ENCODE measurements around the gene CACNA1D. TPM values are rescaled to one million over a fixed set of nuclear protein-coding genes. Genes with fewer than 3 reads are reported as not detected.

Gene CACNA1D
- total RNA-seq, 1 donor from 2014 or later = 5.7 TPM

DNA sequence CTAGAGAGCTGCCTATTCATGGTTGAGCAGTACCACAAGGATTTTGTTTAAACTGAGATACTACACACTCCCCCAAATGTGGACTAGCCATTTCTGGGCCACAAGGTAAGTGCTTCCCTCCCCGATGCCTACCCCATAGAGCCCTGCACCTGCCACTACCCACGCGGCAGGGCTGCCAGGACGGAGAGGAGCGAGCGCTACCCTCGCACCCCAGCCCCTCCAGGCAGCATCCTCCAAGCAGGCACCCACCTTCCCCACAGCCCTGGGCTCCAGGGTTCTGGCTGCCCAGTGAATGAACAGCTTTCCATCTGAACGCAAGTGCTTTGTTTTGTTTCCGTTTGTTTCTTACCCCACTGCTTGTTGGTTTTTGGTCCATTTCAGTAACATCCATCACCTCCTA lies 292.6 kb downstream of the CACNA1D start:
- Histone ChIP-seq H3K4me3 (ENCODE audit: low read length in 3 of 3) (no peak overlapping the region), H3K4me1 (ENCODE audit: control insufficient read depth in 3 of 3, insufficient read depth in 3 of 3, low read length in 3 of 3) (no peaks in the 10 kb centered on the region), H3K9ac (ENCODE audit: low read depth in 1 of 3, low read length in 3 of 3) (no peak overlapping the region), H3K9me3 (ENCODE audit: control insufficient read depth in 3 of 3, low read length in 3 of 3) (no peaks in the 10 kb centered on the region), H3K27ac (ENCODE audit: low read depth, low read length) (no peak overlapping the region), H3K27me3 (ENCODE audit: control insufficient read depth in 3 of 3, insufficient read depth in 3 of 3, low read length in 3 of 3) (peaks cover 3 to 28% (median 16%) of the 10 kb centered on the region in 3 donors), H3K36me3 (ENCODE audit: control insufficient read depth in 3 of 3, insufficient read depth in 3 of 3, low read length in 3 of 3) (no peaks in the 10 kb centered on the region)

DNA sequence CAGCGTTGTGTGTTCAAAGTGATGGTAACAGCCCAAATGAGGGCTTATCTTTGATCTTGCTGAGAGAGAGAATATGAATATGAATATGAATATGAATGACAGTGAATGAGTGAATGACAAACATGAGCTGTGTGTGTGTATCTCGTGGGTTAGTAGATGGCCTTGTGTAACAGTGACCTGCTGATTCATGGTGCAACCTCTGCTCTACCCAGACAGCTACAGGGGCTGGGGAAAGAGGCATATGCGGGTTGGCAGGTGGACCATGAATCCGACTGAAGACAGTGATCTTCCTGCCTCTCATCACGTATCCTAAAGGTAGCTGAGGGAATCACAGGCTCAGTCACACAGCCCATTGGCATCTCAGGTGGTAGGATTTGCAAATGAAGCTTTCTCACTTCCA lies 293.6 kb downstream of the CACNA1D start:
- Histone ChIP-seq H3K4me3 (ENCODE audit: low read length in 3 of 3) (no peak overlapping the region), H3K36me3 (ENCODE audit: control insufficient read depth in 3 of 3, insufficient read depth in 3 of 3, low read length in 3 of 3) (no peaks in the 10 kb centered on the region), H3K4me1 (ENCODE audit: control insufficient read depth in 3 of 3, insufficient read depth in 3 of 3, low read length in 3 of 3) (no peaks in the 10 kb centered on the region), H3K27ac (ENCODE audit: low read depth, low read length) (no peak overlapping the region), H3K9me3 (ENCODE audit: control insufficient read depth in 3 of 3, low read length in 3 of 3) (no peaks in the 10 kb centered on the region), H3K9ac (ENCODE audit: low read depth in 1 of 3, low read length in 3 of 3) (no peak overlapping the region), H3K27me3 (ENCODE audit: control insufficient read depth in 3 of 3, insufficient read depth in 3 of 3, low read length in 3 of 3) (peaks cover 3 to 26% (median 16%) of the 10 kb centered on the region in 3 donors)

DNA sequence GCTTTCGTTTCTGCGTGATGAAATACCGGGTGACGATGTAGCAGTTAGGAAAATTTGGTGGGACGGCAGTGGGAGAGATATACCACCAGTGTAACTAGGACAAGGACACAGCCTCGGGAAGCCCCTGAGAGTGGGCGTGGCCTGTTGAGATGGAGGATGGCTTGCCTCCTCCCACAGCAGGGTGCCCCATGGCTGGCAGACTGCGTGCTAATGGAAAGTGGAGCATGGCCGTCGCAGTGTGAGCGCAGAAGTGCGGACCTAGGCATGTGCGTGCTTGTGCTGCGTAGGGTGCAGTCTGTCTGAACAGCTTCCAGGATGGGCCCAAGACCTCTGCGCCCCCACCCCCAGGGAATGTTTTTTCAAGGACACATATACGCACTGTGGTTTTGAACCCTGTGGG lies 295.0 kb downstream of the CACNA1D start:
- Histone ChIP-seq H3K9me3 (ENCODE audit: control insufficient read depth in 3 of 3, low read length in 3 of 3) (no peaks in the 10 kb centered on the region), H3K9ac (ENCODE audit: low read depth in 1 of 3, low read length in 3 of 3) (no peak overlapping the region), H3K27ac (ENCODE audit: low read depth, low read length) (no peak overlapping the region), H3K36me3 (ENCODE audit: control insufficient read depth in 3 of 3, insufficient read depth in 3 of 3, low read length in 3 of 3) (no peaks in the 10 kb centered on the region), H3K4me3 (ENCODE audit: low read length in 3 of 3) (no peak overlapping the region), H3K27me3 (ENCODE audit: control insufficient read depth in 3 of 3, insufficient read depth in 3 of 3, low read length in 3 of 3) (peaks cover 3 to 24% (median 16%) of the 10 kb centered on the region in 3 donors), H3K4me1 (ENCODE audit: control insufficient read depth in 3 of 3, insufficient read depth in 3 of 3, low read length in 3 of 3) (no peaks in the 10 kb centered on the region)

DNA sequence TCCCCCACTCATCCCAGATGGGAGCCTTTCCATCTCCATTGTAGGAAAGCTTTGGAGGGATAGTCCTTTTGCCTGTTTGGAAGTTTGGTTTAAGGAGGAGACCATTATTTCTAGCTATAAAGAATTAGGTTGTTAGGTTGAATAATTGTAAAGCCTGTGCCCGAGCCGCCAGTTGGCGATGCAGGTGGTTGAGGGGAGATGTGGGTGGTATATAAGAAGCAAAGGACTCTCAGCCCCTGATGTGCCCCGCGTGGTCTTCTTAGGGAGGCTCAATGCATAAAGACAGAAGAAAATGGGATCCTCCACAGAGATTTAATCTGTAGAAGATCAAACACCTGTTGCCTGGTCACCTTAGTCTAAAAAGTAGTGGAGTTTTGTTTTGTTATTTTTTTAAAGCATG lies 296.1 kb downstream of the CACNA1D start:
- no peak overlapping the region for H3K9ac ChIP-seq (ENCODE audit: low read depth in 1 of 3, low read length in 3 of 3)
- no peak overlapping the region for H3K27ac ChIP-seq (ENCODE audit: low read depth, low read length)
- H3K27me3 ChIP-seq (ENCODE audit: control insufficient read depth in 3 of 3, insufficient read depth in 3 of 3, low read length in 3 of 3) = peaks cover 8 to 24% (median 16%) of the 10 kb centered on the region in 3 donors
- no peak overlapping the region for H3K4me3 ChIP-seq (ENCODE audit: low read length in 3 of 3)
- no peaks in the 10 kb centered on the region for H3K36me3 ChIP-seq (ENCODE audit: control insufficient read depth in 3 of 3, insufficient read depth in 3 of 3, low read length in 3 of 3)
- no peaks in the 10 kb centered on the region for H3K9me3 ChIP-seq (ENCODE audit: control insufficient read depth in 3 of 3, low read length in 3 of 3)
- no peaks in the 10 kb centered on the region for H3K4me1 ChIP-seq (ENCODE audit: control insufficient read depth in 3 of 3, insufficient read depth in 3 of 3, low read length in 3 of 3)

DNA sequence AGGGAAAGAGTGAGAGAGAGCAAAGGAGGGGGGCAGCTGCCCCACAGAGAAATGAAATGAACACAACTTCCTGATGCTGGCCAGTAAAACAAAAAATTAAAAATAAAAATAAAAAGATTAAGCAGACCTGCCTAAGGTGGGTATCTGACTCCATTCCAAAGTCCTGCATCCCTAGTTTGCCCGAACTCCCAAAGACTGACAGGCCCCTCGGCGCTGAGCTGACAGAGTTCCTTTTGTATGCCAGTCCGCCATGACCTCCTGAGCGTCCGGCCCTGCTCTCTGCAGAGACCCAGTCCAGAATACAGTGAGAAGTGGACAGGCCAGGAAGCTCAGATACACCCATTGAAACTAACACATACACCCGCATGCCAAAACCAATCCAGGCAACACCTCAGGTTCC lies 296.9 kb downstream of the CACNA1D start:
- H3K4me1 ChIP-seq (ENCODE audit: control insufficient read depth in 3 of 3, insufficient read depth in 3 of 3, low read length in 3 of 3) = no peaks in the 10 kb centered on the region
- no peak overlapping the region for H3K4me3 ChIP-seq (ENCODE audit: low read length in 3 of 3)
- no peaks in the 10 kb centered on the region for H3K9me3 ChIP-seq (ENCODE audit: control insufficient read depth in 3 of 3, low read length in 3 of 3)
- H3K9ac ChIP-seq (ENCODE audit: low read depth in 1 of 3, low read length in 3 of 3) = no peak overlapping the region
- peaks cover 15 to 22% (median 19%) of the 10 kb centered on the region in 3 donors for H3K27me3 ChIP-seq (ENCODE audit: control insufficient read depth in 3 of 3, insufficient read depth in 3 of 3, low read length in 3 of 3)
- H3K36me3 ChIP-seq (ENCODE audit: control insufficient read depth in 3 of 3, insufficient read depth in 3 of 3, low read length in 3 of 3) = no peaks in the 10 kb centered on the region
- no peak overlapping the region for H3K27ac ChIP-seq (ENCODE audit: low read depth, low read length)

DNA sequence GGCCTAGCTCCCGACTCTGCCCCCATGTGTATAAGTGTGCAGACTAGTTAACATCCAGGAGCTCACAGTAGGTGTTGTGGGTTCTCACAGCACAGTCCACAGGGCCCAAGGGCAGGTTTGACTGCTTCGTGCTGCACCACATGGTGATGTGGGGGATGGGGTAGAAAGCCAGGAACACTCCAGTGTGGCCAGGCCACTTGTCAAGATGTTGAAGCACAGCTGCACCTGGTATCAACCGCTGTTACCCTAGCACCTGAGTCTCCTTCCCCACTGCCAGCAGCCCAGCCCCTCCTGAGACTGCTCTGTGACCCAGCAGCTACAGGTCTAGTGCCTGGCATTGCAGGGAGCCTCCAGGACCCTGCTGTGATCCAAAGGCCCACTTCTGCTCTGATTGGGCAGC lies 298.5 kb downstream of the CACNA1D start:
- Histone ChIP-seq H3K27me3 (ENCODE audit: control insufficient read depth in 3 of 3, insufficient read depth in 3 of 3, low read length in 3 of 3) (peaks cover 10 to 22% (median 13%) of the 10 kb centered on the region in 3 donors), H3K4me3 (ENCODE audit: low read length in 3 of 3) (no peak overlapping the region), H3K36me3 (ENCODE audit: control insufficient read depth in 3 of 3, insufficient read depth in 3 of 3, low read length in 3 of 3) (no peaks in the 10 kb centered on the region), H3K4me1 (ENCODE audit: control insufficient read depth in 3 of 3, insufficient read depth in 3 of 3, low read length in 3 of 3) (no peaks in the 10 kb centered on the region), H3K9ac (ENCODE audit: low read depth in 1 of 3, low read length in 3 of 3) (no peak overlapping the region), H3K27ac (ENCODE audit: low read depth, low read length) (no peak overlapping the region), H3K9me3 (ENCODE audit: control insufficient read depth in 3 of 3, low read length in 3 of 3) (no peaks in the 10 kb centered on the region)

DNA sequence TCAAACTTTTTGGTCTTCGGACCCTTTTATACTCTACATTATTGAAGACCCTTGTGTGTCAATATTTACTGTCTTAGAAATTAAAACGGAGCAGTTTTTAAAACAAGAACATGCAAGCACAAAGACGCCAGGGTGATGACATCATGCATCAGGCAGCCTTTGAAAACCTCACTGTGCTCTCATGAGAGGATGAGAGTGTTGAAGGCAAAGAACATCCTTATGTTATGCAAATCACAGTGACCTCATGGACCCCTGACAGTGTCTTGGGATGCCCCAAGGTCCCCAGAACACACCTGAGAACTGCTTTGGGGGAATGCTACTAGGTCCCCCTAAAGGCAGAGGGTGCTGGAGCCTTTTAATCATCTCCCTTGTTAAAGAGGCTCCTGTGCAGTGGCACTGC lies 300.2 kb downstream of the CACNA1D start:
- no peaks in the 10 kb centered on the region for H3K9me3 ChIP-seq (ENCODE audit: control insufficient read depth in 3 of 3, low read length in 3 of 3)
- H3K4me1 ChIP-seq (ENCODE audit: control insufficient read depth in 3 of 3, insufficient read depth in 3 of 3, low read length in 3 of 3) = no peaks in the 10 kb centered on the region
- no peak overlapping the region for H3K27ac ChIP-seq (ENCODE audit: low read depth, low read length)
- H3K36me3 ChIP-seq (ENCODE audit: control insufficient read depth in 3 of 3, insufficient read depth in 3 of 3, low read length in 3 of 3) = no peaks in the 10 kb centered on the region
- no peak overlapping the region for H3K9ac ChIP-seq (ENCODE audit: low read depth in 1 of 3, low read length in 3 of 3)
- H3K4me3 ChIP-seq (ENCODE audit: low read length in 3 of 3) = no peak overlapping the region
- peaks cover 10 to 13% (median 13%) of the 10 kb centered on the region in 3 donors for H3K27me3 ChIP-seq (ENCODE audit: control insufficient read depth in 3 of 3, insufficient read depth in 3 of 3, low read length in 3 of 3)

DNA sequence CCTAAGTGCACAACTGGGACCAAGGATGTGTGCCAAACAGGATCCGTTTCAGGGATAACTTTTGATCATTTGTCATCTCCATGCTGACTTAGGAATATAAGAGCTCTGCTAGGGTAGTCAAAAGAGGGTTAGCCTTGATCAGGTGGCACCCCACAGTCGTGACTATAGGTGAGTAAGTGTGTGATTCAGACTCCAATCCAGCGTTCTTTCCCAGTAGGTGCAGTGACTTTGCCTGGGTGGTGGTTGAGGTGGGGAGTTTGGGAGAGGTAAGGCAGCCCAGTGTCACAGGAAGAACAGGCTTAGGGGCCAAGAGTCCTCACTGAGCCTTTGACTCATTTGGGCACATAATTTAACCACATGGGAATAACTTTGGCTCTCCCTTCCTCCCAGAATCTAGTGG lies 300.8 kb downstream of the CACNA1D start:
- Histone ChIP-seq H3K27ac (ENCODE audit: low read depth, low read length) (no peak overlapping the region), H3K9ac (ENCODE audit: low read depth in 1 of 3, low read length in 3 of 3) (no peak overlapping the region), H3K4me3 (ENCODE audit: low read length in 3 of 3) (no peak overlapping the region), H3K27me3 (ENCODE audit: control insufficient read depth in 3 of 3, insufficient read depth in 3 of 3, low read length in 3 of 3) (peaks cover 8 to 13% (median 11%) of the 10 kb centered on the region in 3 donors), H3K9me3 (ENCODE audit: control insufficient read depth in 3 of 3, low read length in 3 of 3) (no peaks in the 10 kb centered on the region), H3K36me3 (ENCODE audit: control insufficient read depth in 3 of 3, insufficient read depth in 3 of 3, low read length in 3 of 3) (no peaks in the 10 kb centered on the region), H3K4me1 (ENCODE audit: control insufficient read depth in 3 of 3, insufficient read depth in 3 of 3, low read length in 3 of 3) (no peaks in the 10 kb centered on the region)

DNA sequence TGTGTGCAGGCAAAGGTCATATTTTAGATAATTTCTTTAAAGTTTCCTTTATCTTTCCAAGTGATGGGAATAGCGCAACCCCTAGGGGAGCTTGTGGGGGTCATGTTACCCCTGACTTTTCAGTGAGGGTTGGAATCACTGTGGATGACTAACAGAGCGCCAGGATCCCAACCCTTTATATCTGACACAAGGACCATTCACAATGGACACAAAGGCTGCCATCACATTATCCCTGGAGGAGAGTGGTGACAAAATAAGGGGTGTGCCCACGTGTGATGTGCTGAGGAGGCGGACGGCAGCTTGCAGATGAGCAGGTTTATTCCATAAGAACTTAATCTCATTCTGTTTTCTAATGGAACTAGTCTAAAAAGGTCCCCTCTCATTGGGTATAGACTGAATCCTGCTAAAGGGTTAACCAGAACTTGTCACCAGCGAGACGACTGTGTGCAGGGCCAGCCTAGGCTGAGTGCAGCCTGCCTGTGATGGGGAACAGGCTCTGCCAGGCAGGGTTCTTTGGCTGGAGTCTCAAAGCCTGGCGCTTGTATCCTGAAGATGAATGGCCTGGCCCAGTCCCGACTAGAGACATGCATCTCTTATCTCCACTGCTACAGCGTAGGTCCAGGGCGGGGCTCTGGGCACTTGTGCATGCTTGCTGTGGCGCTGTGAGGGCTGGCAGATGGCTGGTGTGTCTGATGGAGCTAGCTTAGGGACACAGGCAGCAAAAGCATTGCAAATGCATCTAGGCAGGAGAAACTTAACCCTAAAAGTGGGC lies 301.6 kb downstream of the CACNA1D start:
- Histone ChIP-seq H3K4me3 (ENCODE audit: low read length in 3 of 3) (no peak overlapping the region), H3K27ac (ENCODE audit: low read depth, low read length) (no peak overlapping the region), H3K4me1 (ENCODE audit: control insufficient read depth in 3 of 3, insufficient read depth in 3 of 3, low read length in 3 of 3) (no peaks in the 10 kb centered on the region), H3K36me3 (ENCODE audit: control insufficient read depth in 3 of 3, insufficient read depth in 3 of 3, low read length in 3 of 3) (no peaks in the 10 kb centered on the region), H3K27me3 (ENCODE audit: control insufficient read depth in 3 of 3, insufficient read depth in 3 of 3, low read length in 3 of 3) (peaks cover 8 to 13% (median 12%) of the 10 kb centered on the region in 3 donors), H3K9ac (ENCODE audit: low read depth in 1 of 3, low read length in 3 of 3) (no peak overlapping the region), H3K9me3 (ENCODE audit: control insufficient read depth in 3 of 3, low read length in 3 of 3) (no peaks in the 10 kb centered on the region)

DNA sequence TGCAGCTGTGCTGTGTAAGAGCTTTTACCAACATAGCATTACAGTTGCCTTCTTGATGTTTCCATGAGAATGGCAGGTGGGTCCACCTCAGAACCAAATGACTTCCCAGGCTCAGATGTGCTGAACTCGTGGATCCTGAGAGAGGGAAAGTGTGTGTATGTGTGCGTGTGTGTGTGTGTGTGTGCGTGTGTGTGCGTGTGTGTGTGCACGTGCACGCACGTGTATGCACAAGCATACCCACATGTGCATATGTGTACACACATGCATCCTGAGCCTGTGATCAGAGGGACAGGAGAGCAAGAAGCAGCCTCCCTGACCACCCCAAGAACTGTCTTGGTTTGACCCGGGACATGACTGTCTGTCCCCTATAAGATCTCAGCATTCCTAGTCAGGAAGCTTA lies 303.7 kb downstream of the CACNA1D start:
- H3K27me3 ChIP-seq (ENCODE audit: control insufficient read depth in 3 of 3, insufficient read depth in 3 of 3, low read length in 3 of 3) = peaks cover 8 to 14% (median 13%) of the 10 kb centered on the region in 3 donors
- H3K4me3 ChIP-seq (ENCODE audit: low read length in 3 of 3) = no peak overlapping the region
- no peaks in the 10 kb centered on the region for H3K36me3 ChIP-seq (ENCODE audit: control insufficient read depth in 3 of 3, insufficient read depth in 3 of 3, low read length in 3 of 3)
- H3K27ac ChIP-seq (ENCODE audit: low read depth, low read length) = no peak overlapping the region
- H3K4me1 ChIP-seq (ENCODE audit: control insufficient read depth in 3 of 3, insufficient read depth in 3 of 3, low read length in 3 of 3) = no peaks in the 10 kb centered on the region
- H3K9ac ChIP-seq (ENCODE audit: low read depth in 1 of 3, low read length in 3 of 3) = no peak overlapping the region
- no peaks in the 10 kb centered on the region for H3K9me3 ChIP-seq (ENCODE audit: control insufficient read depth in 3 of 3, low read length in 3 of 3)
